ENCODE results near the gene PRDM16. TPM values are rescaled to one million over a fixed set of nuclear protein-coding genes. Genes with fewer than 3 reads are reported as not detected.

PRDM16 gene
- total and polyA plus RNA-seq, 2 of the 13 experiments (the other 11 are each of a cell fraction or from before 2014, with no cell fraction given), result 0.15 to 0.81 TPM

DNA sequence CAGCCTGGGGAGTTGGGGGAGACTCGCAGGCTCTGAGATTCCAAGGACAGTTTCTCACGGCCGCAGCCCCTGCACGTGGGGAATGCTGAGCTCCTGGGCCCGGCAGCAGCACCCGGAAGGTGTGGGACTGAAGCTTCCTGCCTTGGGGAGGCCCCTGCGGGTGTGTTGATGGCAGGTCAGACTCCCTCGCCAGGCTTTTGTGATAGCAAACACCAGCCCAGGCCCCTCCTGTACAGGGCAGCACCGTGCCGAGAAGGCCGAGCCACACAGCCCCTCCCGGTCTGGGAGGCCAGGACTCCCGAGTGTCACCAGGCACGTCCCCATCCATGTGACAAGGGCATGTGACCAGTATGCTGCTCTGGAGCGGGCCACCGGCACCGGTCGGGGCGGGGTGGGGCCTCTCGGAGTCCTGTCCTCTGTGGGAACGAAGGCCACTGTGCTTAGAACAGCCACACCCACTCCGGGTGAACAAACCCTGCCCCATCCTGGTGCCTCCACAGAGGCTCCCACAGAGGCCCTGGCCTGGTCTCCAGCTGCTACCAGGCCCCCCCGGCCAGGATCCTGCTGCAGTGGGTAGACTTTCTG is 354.3 kb downstream of the PRDM16 start (continued):
- TF ChIP-seq KLF6 (CRISPR knock-in tag; IDR thresholded peaks at IDR 0.05) (no peak), MED8 (CRISPR knock-in tag; IDR thresholded peaks at IDR 0.05; ENCODE audit: insufficient replicate concordance) (no peak), NR2F1 (CRISPR knock-in tag; IDR thresholded peaks at IDR 0.05) (peak in 1 of 2 experiments; percentile 21; a peak in 1 of 4 replicates), ZNF724P (CRISPR knock-in tag; IDR thresholded peaks at IDR 0.05; ENCODE audit: borderline replicate concordance) (0 out of 2 replicates have a peak, but pooled peaks have one; percentile 70), ZBTB33 (CRISPR knock-in tag; IDR thresholded peaks at IDR 0.05) (peak; percentile 19; the same call in 1 of the 2 replicates), GTF2F1 (IDR thresholded peaks at IDR 0.05; ENCODE audit: low read length) (no peak), ZNF605 (CRISPR knock-in tag; IDR thresholded peaks at IDR 0.05) (peak; percentile 91), SMYD3 (CRISPR knock-in tag; IDR thresholded peaks at IDR 0.05) (peak; percentile 83), AGO1 (IDR thresholded peaks at IDR 0.05; ENCODE audit: low read depth, low read length, poor library complexity, severe bottlenecking) (no peak), ZNF678 (CRISPR knock-in tag; IDR thresholded peaks at IDR 0.05) (peak; percentile 62; the same call in 1 of the 2 replicates), KMT2A (CRISPR knock-in tag; IDR thresholded peaks at IDR 0.05) (no peak; the same call in 1 of the 2 replicates), TSC22D2 (CRISPR knock-in tag; IDR thresholded peaks at IDR 0.05; ENCODE audit: borderline replicate concordance) (peak; percentile 62; the same call in 1 of the 2 replicates), WIZ (CRISPR knock-in tag; IDR thresholded peaks at IDR 0.05) (0 out of 2 replicates have a peak, but pooled peaks have one; percentile 22), SNAPC2 (CRISPR knock-in tag; IDR thresholded peaks at IDR 0.05) (0 out of 2 replicates have a peak, but pooled peaks have one; percentile 91), ZNF709 (CRISPR knock-in tag; IDR thresholded peaks at IDR 0.05) (peak; percentile 82), ZBTB7B (CRISPR knock-in tag; IDR thresholded peaks at IDR 0.05) (peak; percentile 70; the same call in 1 of the 2 replicates), ZBTB3 (CRISPR knock-in tag; IDR thresholded peaks at IDR 0.05; ENCODE audit: borderline replicate concordance, low read depth) (peak; percentile 60; the same call in 1 of the 2 replicates), LCORL (IDR thresholded peaks at IDR 0.05) (no peak), LCORL (CRISPR knock-in tag; IDR thresholded peaks at IDR 0.05) (peak; percentile 96), ZFP1 (CRISPR knock-in tag; IDR thresholded peaks at IDR 0.05) (peak; percentile 66; the same call in 1 of the 2 replicates), FOXO1 (CRISPR knock-in tag; IDR thresholded peaks at IDR 0.05) (peak; percentile 82), ZNF430 (CRISPR knock-in tag; IDR thresholded peaks at IDR 0.05) (peak; percentile 97)
- TF ChIP-seq, protein P1, sequence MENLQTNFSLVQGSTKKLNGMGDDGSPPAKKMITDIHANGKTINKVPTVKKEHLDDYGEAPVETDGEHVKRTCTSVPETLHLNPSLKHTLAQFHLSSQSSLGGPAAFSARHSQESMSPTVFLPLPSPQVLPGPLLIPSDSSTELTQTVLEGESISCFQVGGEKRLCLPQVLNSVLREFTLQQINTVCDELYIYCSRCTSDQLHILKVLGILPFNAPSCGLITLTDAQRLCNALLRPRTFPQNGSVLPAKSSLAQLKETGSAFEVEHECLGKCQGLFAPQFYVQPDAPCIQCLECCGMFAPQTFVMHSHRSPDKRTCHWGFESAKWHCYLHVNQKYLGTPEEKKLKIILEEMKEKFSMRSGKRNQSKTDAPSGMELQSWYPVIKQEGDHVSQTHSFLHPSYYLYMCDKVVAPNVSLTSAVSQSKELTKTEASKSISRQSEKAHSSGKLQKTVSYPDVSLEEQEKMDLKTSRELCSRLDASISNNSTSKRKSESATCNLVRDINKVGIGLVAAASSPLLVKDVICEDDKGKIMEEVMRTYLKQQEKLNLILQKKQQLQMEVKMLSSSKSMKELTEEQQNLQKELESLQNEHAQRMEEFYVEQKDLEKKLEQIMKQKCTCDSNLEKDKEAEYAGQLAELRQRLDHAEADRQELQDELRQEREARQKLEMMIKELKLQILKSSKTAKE (CRISPR knock-in tag; IDR thresholded peaks at IDR 0.05; ENCODE audit: borderline replicate concordance), result peak; percentile 92
- TF ChIP-seq, protein P2, sequence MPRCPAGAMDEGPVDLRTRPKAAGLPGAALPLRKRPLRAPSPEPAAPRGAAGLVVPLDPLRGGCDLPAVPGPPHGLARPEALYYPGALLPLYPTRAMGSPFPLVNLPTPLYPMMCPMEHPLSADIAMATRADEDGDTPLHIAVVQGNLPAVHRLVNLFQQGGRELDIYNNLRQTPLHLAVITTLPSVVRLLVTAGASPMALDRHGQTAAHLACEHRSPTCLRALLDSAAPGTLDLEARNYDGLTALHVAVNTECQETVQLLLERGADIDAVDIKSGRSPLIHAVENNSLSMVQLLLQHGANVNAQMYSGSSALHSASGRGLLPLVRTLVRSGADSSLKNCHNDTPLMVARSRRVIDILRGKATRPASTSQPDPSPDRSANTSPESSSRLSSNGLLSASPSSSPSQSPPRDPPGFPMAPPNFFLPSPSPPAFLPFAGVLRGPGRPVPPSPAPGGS (CRISPR knock-in tag; IDR thresholded peaks at IDR 0.05), result peak; percentile 17; the same call in 1 of the 2 replicates
